ENCODE data around the gene POLR2J.

POLR2J gene

DNA sequence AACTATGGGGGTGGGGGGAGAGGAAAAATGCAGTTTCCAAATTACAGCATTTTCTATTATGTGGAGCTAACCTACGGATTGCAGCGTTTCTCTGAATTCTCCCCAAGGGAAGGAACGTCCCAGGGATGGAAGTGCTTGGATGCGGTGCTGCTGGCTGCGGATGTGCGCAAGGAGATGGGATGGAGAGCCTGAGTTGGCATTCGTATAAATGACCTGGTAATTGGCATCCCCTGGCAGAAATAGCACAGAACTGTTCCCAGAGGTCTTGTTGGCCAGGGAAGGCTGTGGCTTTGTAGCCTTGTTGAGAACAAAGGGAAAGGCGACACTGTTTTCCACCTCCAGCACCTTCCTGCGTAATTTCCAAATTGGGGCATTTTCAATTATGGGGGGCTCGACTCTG lies 42.6 kb downstream of the POLR2J start:
- no peak overlapping the region for H3K4me2 ChIP-seq (ENCODE audit: low read length)
- no peaks in the 10 kb centered on the region for H3K27me3 ChIP-seq (ENCODE audit: low read depth, low read length)
- no peaks in the 10 kb centered on the region for H3K9me3 ChIP-seq (ENCODE audit: insufficient read depth, low read length)
- H4K20me1 ChIP-seq (ENCODE audit: insufficient read depth, low read length), result no peaks in the 10 kb centered on the region
- no peak overlapping the region for H3K27ac ChIP-seq (ENCODE audit: low read length)
- peaks cover 34% of the 10 kb centered on the region for H3K4me1 ChIP-seq (ENCODE audit: low read length)
- peaks cover 48% of the 10 kb centered on the region for H3K79me2 ChIP-seq (ENCODE audit: low read length)
- H3K4me3 ChIP-seq (ENCODE audit: low read length), result no peak overlapping the region
- TF ChIP-seq, protein P1, sequence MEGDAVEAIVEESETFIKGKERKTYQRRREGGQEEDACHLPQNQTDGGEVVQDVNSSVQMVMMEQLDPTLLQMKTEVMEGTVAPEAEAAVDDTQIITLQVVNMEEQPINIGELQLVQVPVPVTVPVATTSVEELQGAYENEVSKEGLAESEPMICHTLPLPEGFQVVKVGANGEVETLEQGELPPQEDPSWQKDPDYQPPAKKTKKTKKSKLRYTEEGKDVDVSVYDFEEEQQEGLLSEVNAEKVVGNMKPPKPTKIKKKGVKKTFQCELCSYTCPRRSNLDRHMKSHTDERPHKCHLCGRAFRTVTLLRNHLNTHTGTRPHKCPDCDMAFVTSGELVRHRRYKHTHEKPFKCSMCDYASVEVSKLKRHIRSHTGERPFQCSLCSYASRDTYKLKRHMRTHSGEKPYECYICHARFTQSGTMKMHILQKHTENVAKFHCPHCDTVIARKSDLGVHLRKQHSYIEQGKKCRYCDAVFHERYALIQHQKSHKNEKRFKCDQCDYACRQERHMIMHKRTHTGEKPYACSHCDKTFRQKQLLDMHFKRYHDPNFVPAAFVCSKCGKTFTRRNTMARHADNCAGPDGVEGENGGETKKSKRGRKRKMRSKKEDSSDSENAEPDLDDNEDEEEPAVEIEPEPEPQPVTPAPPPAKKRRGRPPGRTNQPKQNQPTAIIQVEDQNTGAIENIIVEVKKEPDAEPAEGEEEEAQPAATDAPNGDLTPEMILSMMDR (IDR thresholded peaks at IDR 0.05; ENCODE audit: low read depth, low read length), result no peak
- TF ChIP-seq EZH2phosphoT487 (IDR thresholded peaks at IDR 0.05; ENCODE audit: low read depth), result no peak
- no peak overlapping the region for H3K9ac ChIP-seq (ENCODE audit: low read length)
- H3K36me3 ChIP-seq (replicated peaks; ENCODE audit: low read depth, low read length), result peaks cover 26% of the 10 kb centered on the region
- H2AFZ ChIP-seq (ENCODE audit: low read depth, low read length), result no peak overlapping the region

DNA sequence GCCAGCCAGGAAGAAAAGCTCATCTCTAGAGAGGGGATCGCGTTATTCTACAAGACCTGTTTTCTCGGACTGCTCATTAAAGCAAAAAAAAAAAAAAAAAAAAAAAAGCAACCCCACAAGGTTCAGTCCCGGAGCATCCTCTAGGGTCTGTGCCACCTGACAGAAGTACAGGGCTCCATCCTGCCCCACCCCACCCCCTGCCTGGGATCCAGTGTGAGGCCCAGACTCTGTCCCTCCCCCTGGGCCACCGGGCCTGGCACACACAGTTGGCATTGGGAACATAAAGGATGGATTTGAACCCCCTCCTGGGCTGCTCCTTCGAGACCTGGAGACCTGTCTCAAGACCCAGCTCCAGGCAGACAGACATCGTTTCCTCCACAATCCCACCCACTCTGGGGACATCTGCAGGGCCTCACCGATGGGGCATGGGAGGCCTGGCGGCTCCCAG lies 44.7 kb downstream of the POLR2J start:
- no peaks in the 10 kb centered on the region for H4K20me1 ChIP-seq (ENCODE audit: insufficient read depth, low read length)
- no peak overlapping the region for H2AFZ ChIP-seq (ENCODE audit: low read depth, low read length)
- peak overlapping the region; percentile 98 for H3K4me2 ChIP-seq (ENCODE audit: low read length)
- H3K4me1 ChIP-seq (ENCODE audit: low read length), result peaks cover 40% of the 10 kb centered on the region
- H3K9ac ChIP-seq (ENCODE audit: low read length), result peak overlapping the region; percentile 99
- TF ChIP-seq EZH2phosphoT487 (IDR thresholded peaks at IDR 0.05; ENCODE audit: low read depth), result no peak
- TF ChIP-seq, protein P1 (IDR thresholded peaks at IDR 0.05; ENCODE audit: low read depth, low read length), result no peak
- H3K27me3 ChIP-seq (ENCODE audit: low read depth, low read length), result no peaks in the 10 kb centered on the region
- no peaks in the 10 kb centered on the region for H3K9me3 ChIP-seq (ENCODE audit: insufficient read depth, low read length)
- peak overlapping the region; percentile 82 for H3K27ac ChIP-seq (ENCODE audit: low read length)
- H3K79me2 ChIP-seq (ENCODE audit: low read length), result peaks cover 47% of the 10 kb centered on the region
- peak overlapping the region; percentile 91 for H3K4me3 ChIP-seq (ENCODE audit: low read length)
- H3K36me3 ChIP-seq (replicated peaks; ENCODE audit: low read depth, low read length), result peaks cover 20% of the 10 kb centered on the region

DNA sequence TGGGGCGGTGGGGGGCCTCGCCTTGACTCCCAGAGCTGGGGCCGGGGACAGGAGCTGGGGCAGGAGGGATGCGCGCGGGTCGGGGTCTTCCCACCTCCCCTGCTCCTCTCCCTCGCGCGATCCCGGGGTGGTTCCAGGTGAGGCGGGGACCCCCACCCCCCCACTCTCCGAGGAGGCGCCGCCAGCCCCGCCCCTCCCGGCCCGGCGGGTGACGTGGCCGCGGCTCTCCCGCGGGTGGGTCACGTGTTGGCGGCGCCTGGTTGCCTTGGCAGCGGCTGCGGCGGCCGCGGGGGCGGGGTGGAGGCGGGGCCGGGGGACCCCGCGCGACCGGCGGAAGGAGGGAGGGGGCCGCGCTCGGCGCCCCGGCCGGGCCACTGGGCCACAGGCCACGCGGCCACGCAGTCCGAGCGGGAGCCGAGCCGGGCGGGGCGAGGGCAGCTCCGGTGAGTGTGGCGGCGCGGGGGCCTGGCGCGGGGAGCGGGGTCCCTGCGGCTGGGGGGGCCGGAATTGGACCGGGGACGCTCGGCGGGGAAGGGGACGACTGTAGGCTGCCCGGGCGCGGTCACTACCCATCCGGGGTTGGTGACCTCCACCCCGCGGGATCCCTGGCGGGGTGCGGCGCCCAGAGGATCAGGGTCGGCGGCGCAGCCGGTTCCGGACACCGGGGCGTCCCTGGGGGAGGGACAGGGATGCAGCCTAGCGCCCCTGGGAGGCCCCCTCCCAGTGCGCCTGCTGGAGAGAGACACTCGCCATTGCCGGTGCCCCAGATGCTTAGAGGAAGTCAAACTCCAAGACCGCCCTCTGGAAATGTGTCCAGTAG lies 45.3 kb downstream of the POLR2J start, which contains the start of gene ORAI2:
ORAI2 (plus strand) TSS at position 357 of the 820 bp plus-strand sequence. CDS start 5,382 bp downstream, outside the sequence.
- Histone ChIP-seq H3K4me1 (ENCODE audit: low read length) (peaks cover 43% of the 10 kb centered on the region), H2AFZ (ENCODE audit: low read depth, low read length) (peak within 1 kb of the TSS; percentile 33; the same call in 1 of the 2 replicates), H3K27ac (ENCODE audit: low read length) (peak within 1 kb of the TSS; percentile 93), H3K9me3 (ENCODE audit: insufficient read depth, low read length) (no peaks in the 10 kb centered on the region), H3K36me3 (replicated peaks; ENCODE audit: low read depth, low read length) (peaks cover 15% of the 10 kb centered on the region), H3K4me3 (ENCODE audit: low read length) (peak within 1 kb of the TSS; percentile 91), H3K4me2 (ENCODE audit: low read length) (peak within 1 kb of the TSS; percentile 98), H4K20me1 (ENCODE audit: insufficient read depth, low read length) (no peaks in the 10 kb centered on the region), H3K79me2 (ENCODE audit: low read length) (peaks cover 41% of the 10 kb centered on the region), H3K27me3 (ENCODE audit: low read depth, low read length) (no peaks in the 10 kb centered on the region), H3K9ac (ENCODE audit: low read length) (peak within 1 kb of the TSS; percentile 99)
- TF ChIP-seq EZH2phosphoT487 (IDR thresholded peaks at IDR 0.05; ENCODE audit: low read depth), result no peak
- TF ChIP-seq, protein P1 (IDR thresholded peaks at IDR 0.05; ENCODE audit: low read depth, low read length), result no peak

DNA sequence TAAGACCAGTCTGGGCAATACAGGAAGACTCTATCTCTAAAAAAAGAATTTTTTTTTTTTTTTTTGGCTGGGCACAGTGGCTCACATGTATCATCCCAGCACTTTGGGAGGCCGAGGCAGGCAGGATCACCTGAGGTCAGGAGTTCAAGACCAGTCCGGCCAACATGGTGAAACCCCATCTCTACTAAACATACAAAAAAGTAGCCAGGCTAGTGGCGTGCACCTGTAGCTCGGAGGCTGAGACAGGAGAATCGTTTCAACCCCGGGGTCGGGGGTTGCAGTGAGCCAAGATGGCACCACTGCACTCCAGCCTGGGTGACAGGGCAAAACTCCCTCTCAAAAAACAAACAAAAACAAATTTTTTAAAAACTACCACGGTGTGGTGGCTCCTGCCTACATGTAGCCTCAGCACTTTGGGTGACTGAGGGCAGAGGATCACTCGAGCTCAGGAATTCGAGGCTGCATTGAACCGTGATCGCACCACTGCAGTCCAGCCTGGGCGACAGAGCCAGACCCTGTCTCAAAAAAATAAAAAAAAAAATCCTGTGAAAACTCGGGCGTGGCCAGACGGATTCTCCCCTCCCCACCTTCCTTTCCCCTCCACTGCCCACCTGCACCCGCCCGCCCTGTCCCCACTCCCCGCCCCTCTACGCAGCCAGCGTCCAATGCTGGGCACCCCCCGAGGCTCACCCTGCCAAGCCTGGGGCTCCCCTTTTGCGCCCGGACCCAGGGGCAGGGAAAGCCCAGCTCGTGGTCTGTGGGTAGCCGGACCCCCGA lies 46.1 kb downstream of the POLR2J start:
- H3K27ac ChIP-seq (ENCODE audit: low read length), result peak overlapping the region; percentile 93
- no peak for TF ChIP-seq EZH2phosphoT487 (IDR thresholded peaks at IDR 0.05; ENCODE audit: low read depth)
- TF ChIP-seq, protein P1 (IDR thresholded peaks at IDR 0.05; ENCODE audit: low read depth, low read length), result no peak

More for the DNA sequence above, 46.1 kb downstream of the POLR2J start:
- Histone ChIP-seq H3K36me3 (replicated peaks; ENCODE audit: low read depth, low read length) (peaks cover 19% of the 10 kb centered on the region), H3K27me3 (ENCODE audit: low read depth, low read length) (no peaks in the 10 kb centered on the region), H3K9ac (ENCODE audit: low read length) (peak overlapping the region; percentile 99), H3K4me3 (ENCODE audit: low read length) (peak overlapping the region; percentile 91), H4K20me1 (ENCODE audit: insufficient read depth, low read length) (no peaks in the 10 kb centered on the region), H3K4me2 (ENCODE audit: low read length) (peak overlapping the region; percentile 82), H2AFZ (ENCODE audit: low read depth, low read length) (no peak overlapping the region; the same call in 1 of the 2 replicates), H3K9me3 (ENCODE audit: insufficient read depth, low read length) (no peaks in the 10 kb centered on the region), H3K79me2 (ENCODE audit: low read length) (peaks cover 39% of the 10 kb centered on the region), H3K4me1 (ENCODE audit: low read length) (peaks cover 50% of the 10 kb centered on the region)
